Gastrocnemius medialis (tissue), 4 donors: ENCODE results near the gene TMEM92. TPM values are rescaled to one million over a fixed set of nuclear protein-coding genes. Genes with fewer than 3 reads are reported as not detected.

ENCODE experiments used
- ATAC-seq, 2 donors: fragments of 150-250 bp; one replicate each; pipeline ENCODE4 v1.9.1; 2016
- DNase-seq, 2 donors: peaks; one replicate each; pipeline ENCODE4 v3.0.0-alpha.2; 2019
- H3K27ac ChIP-seq, 4 donors: fragments of 200-600 bp; sonication (generic); 1 replicate in 1 of 4; 2 replicates in 3 of 4; pipeline ENCODE4 v1.5.1; 2016 to 2018; ENCODE audit warnings: mild to moderate bottlenecking in 2 of 4, moderate library complexity in 1 of 4
- H3K27me3 ChIP-seq, 3 donors: fragments of 200-600 bp; sonication (generic) in 2 of 3; 1 replicate in 1 of 3; 2 replicates in 2 of 3; pipeline versions ENCODE4 v1.5.1 to v1.6.0; 2016 to 2019; ENCODE audit warnings: mild to moderate bottlenecking in 1 of 3, moderate library complexity in 1 of 3
- H3K36me3 ChIP-seq, 2 donors: fragments of 200-600 bp; sonication (generic) in 1 of 2; one replicate each; pipeline ENCODE4 v1.5.1; 2017 to 2018
- H3K4me1 ChIP-seq, 2 donors: fragments of 200-600 bp; sonication (generic) in 1 of 2; one replicate each; pipeline ENCODE4 v1.5.1; 2016 to 2017; ENCODE audit warnings: mild to moderate bottlenecking in 2 of 2
- H3K4me3 ChIP-seq, 4 donors: fragments of 200-600 bp; sonication (generic) in 3 of 4; 1 replicate in 1 of 4; 2 replicates in 3 of 4; pipeline ENCODE4 v1.5.1; 2016 to 2019; ENCODE audit warnings: mild to moderate bottlenecking in 2 of 4
- H3K9me3 ChIP-seq, 3 donors: fragments of 200-600 bp; sonication (generic) in 2 of 3; 1 replicate in 1 of 3; 2 replicates in 2 of 3; pipeline ENCODE4 v1.5.1; 2016 to 2019
- CTCF ChIP-seq, 5 experiments: fragments of 450-650 bp in 3 of 5; fragments of 200-600 bp in 2 of 5; sonication (generic) in 2 of 5; IDR thresholded peaks in 4 of 5; conservative IDR thresholded peaks in 1 of 5; 1 replicate in 4 of 5; 2 replicates in 1 of 5; pipeline ENCODE4 v1.5.1; 2016 to 2019; ENCODE audit warnings: antibody characterized with exemption in 5 of 5, mild to moderate bottlenecking in 3 of 5, moderate library complexity in 3 of 5
- POLR2A ChIP-seq, 2 donors: fragments of 450-650 bp; IDR thresholded peaks; one replicate each; pipeline ENCODE4 v1.6.1; 2017; ENCODE audit warnings: antibody characterized with exemption in 2 of 2, mild to moderate bottlenecking in 2 of 2, moderate library complexity in 2 of 2
- in situ Hi-C, 4 donors: fragments of 200-750 bp; cut with MboI; loops; one replicate each; pipeline versions ENCODE4 v1.15.0 to v1.8.0; 2017; ENCODE audit warnings: low sequenced_read_pairs in 4 of 4
- intact Hi-C: fragments of 100-400 bp; cut with DNase I; formaldehyde crosslinking; loops from one replicate; pipeline ENCODE4 v1.15.1; 2023; ENCODE audit warnings: low total_unique reads
- total RNA-seq, 4 donors: library from RNA; depleted of rRNA; stranded (reverse); fragments of >200 nt; gene quantifications; one replicate each; pipeline versions ENCODE4 v1.1.0 to v1.2.3, GENCODE V29; 2016

TMEM92 gene
- total RNA-seq, 4 donors from 2014 or later, result not detected

- TF ChIP-seq CTCF (IDR thresholded peaks at IDR 0.05 in 4 of 5, conservative IDR thresholded peaks at IDR 0.05 in 1 of 5) (no peak), POLR2A (IDR thresholded peaks at IDR 0.05) (no peak)
- H3K36me3 ChIP-seq, result no peaks in the 10 kb centered on the region
- in situ Hi-C loops, result no loop called here
- H3K27me3 ChIP-seq, result no peaks in the 10 kb centered on the region
- intact Hi-C loops, result no loop called here
- H3K4me1 ChIP-seq, result no peaks in the 10 kb centered on the region
- no peak for DNase-seq
- no peaks in the 10 kb centered on the region for H3K9me3 ChIP-seq
- no peak overlapping the region for H3K27ac ChIP-seq
- no peak overlapping the region for H3K4me3 ChIP-seq
- ATAC-seq, result no peak
These were observed 13.0 kb upstream of the TMEM92 start for GRCh38 chr17:50261051-50261915.

- Histone ChIP-seq H3K9me3 (no peaks in the 10 kb centered on the region), H3K27me3 (no peaks in the 10 kb centered on the region), H3K36me3 (no peaks in the 10 kb centered on the region), H3K27ac (no peak overlapping the region), H3K4me1 (no peaks in the 10 kb centered on the region), H3K4me3 (no peak overlapping the region)
- intact Hi-C loops, result no loop called here
- in situ Hi-C loops, result no loop called here
- TF ChIP-seq CTCF (IDR thresholded peaks at IDR 0.05 in 4 of 5, conservative IDR thresholded peaks at IDR 0.05 in 1 of 5) (no peak), POLR2A (IDR thresholded peaks at IDR 0.05) (no peak)
- ATAC-seq (no peak), DNase-seq (no peak)
These were observed 12.1 kb upstream of the TMEM92 start for GRCh38 chr17:50262001-50262794.

- H3K36me3 ChIP-seq, result no peaks in the 10 kb centered on the region
- TF ChIP-seq CTCF (IDR thresholded peaks at IDR 0.05 in 4 of 5, conservative IDR thresholded peaks at IDR 0.05 in 1 of 5) (no peak), POLR2A (IDR thresholded peaks at IDR 0.05) (no peak)
- DNase-seq, result no peak
- no peak overlapping the region for H3K4me3 ChIP-seq
- H3K4me1 ChIP-seq, result no peaks in the 10 kb centered on the region
- H3K9me3 ChIP-seq, result no peaks in the 10 kb centered on the region
- H3K27me3 ChIP-seq, result no peaks in the 10 kb centered on the region
- no peak overlapping the region for H3K27ac ChIP-seq
- no peak for ATAC-seq
- in situ Hi-C loops, result no loop called here
- intact Hi-C loops, result no loop called here
These were observed 10.7 kb upstream of the TMEM92 start for GRCh38 chr17:50263331-50264262.

GRCh38 chr17:50264263-50265113, 9.8 kb upstream of the TMEM92 start:
- ATAC-seq, result no peak
- TF ChIP-seq CTCF (IDR thresholded peaks at IDR 0.05 in 4 of 5, conservative IDR thresholded peaks at IDR 0.05 in 1 of 5) (no peak), POLR2A (IDR thresholded peaks at IDR 0.05) (no peak)
- Histone ChIP-seq H3K4me1 (no peaks in the 10 kb centered on the region), H3K4me3 (no peak overlapping the region), H3K9me3 (no peaks in the 10 kb centered on the region), H3K36me3 (no peaks in the 10 kb centered on the region), H3K27me3 (no peaks in the 10 kb centered on the region), H3K27ac (no peak overlapping the region)
- intact Hi-C loops, result no loop called here
- no peak for DNase-seq
- in situ Hi-C loops, result no loop called here
